IMR-90 (cell line): ENCODE results near the gene FAM124B. TPM values are rescaled to one million over a fixed set of nuclear protein-coding genes. Genes with fewer than 3 reads are reported as not detected.

Source experiments
- ATAC-seq: fragments of 200-7000 bp; cut with Tn5 transposase; 2 replicates; pipeline ENCODE4 v1.9.1; 2020; ENCODE audit warnings: low read depth, mild to moderate bottlenecking, moderate library complexity
- BruUV-seq: library from RNA; stranded (reverse); fragments of 400-500 nt; replicated peaks from 2 replicates; lab custom pipeline; 2021; lab: Mats Ljungman, UMichigan
- CTCF ChIA-PET: fragments of 300-600 bp; formaldehyde crosslinking; extraction: SDS; loops from one replicate; lab custom pipeline; 2021; ENCODE audit warnings: antibody characterized with exemption; lab: Yijun Ruan, JAX
- POLR2A ChIA-PET: fragments of 300-600 bp; sonication (Branson Sonifier 250); formaldehyde crosslinking; loops from one replicate; lab custom pipeline; 2022; ENCODE audit warnings: antibody characterized with exemption; ENCODE audit not compliant: unreplicated experiment; lab: Charles Lee
- DNase-seq: peaks from one replicate; pipeline ENCODE4 v3.0.0; 2013
- H2AFZ ChIP-seq: replicated peaks from 2 replicates; pipeline ENCODE3; 2013; ENCODE audit warnings: low read length, mild to moderate bottlenecking; ENCODE audit not compliant: poor library complexity
- H2AK5ac ChIP-seq: 2 replicates; pipeline ENCODE4 v1.6.1; 2013; ENCODE audit warnings: low read depth, low read length, inconsistent platforms
- H2AK9ac ChIP-seq: replicated peaks from 2 replicates; pipeline ENCODE3; 2013; ENCODE audit warnings: mild to moderate bottlenecking, low read depth, low read length, moderate library complexity; ENCODE audit not compliant: poor library complexity
- H2BK120ac ChIP-seq: 2 replicates; pipeline ENCODE4 v1.6.1; 2013; ENCODE audit warnings: low read depth, low read length, inconsistent platforms
- H2BK15ac ChIP-seq: 3 replicates; pipeline ENCODE4 v1.6.1; 2013; ENCODE audit warnings: low read depth, low read length, inconsistent platforms
- H2BK20ac ChIP-seq: 2 replicates; pipeline ENCODE4 v1.6.1; 2013; ENCODE audit warnings: low read depth, mild to moderate bottlenecking, inconsistent platforms, low read length, moderate library complexity
- H2BK5ac ChIP-seq: 2 replicates; pipeline ENCODE4 v1.6.1; 2013; ENCODE audit warnings: mild to moderate bottlenecking, low read depth, low read length, inconsistent platforms; ENCODE audit not compliant: poor library complexity, severe bottlenecking
- H3K14ac ChIP-seq: replicated peaks from 2 replicates; pipeline ENCODE4 v1.6.1; 2013; ENCODE audit warnings: low read depth, low read length, inconsistent platforms
- H3K18ac ChIP-seq: 2 replicates; pipeline ENCODE4 v1.6.1; 2013; ENCODE audit warnings: low read depth, low read length, control low read depth
- H3K23ac ChIP-seq: 2 replicates; pipeline ENCODE4 v1.6.1; 2013; ENCODE audit warnings: low read depth, low read length, inconsistent platforms
- H3K27ac ChIP-seq: 2 replicates; pipeline ENCODE4 v1.5.1; 2013; ENCODE audit warnings: mild to moderate bottlenecking, control low read depth, low read length; ENCODE audit not compliant: insufficient read depth
- H3K27me3 ChIP-seq: 2 replicates; pipeline ENCODE4 v1.6.1; 2013; ENCODE audit warnings: low read length; ENCODE audit not compliant: control insufficient read depth, insufficient read depth
- H3K36me3 ChIP-seq: 2 replicates; pipeline ENCODE4 v1.6.1; 2013; ENCODE audit warnings: low read length, mixed read lengths; ENCODE audit not compliant: control insufficient read depth, insufficient read depth
- H3K4ac ChIP-seq: 2 replicates; pipeline ENCODE4 v1.6.1; 2013; ENCODE audit warnings: low read depth, low read length, inconsistent platforms
- H3K4me1 ChIP-seq: 2 replicates; pipeline ENCODE4 v1.6.1; 2013; ENCODE audit warnings: low read length, mixed read lengths; ENCODE audit not compliant: control insufficient read depth, insufficient read depth
- H3K4me2 ChIP-seq: 2 replicates; pipeline ENCODE4 v1.6.1; 2013; ENCODE audit warnings: low read depth, mild to moderate bottlenecking, control low read depth, low read length, moderate library complexity
- H3K4me3 ChIP-seq: 2 replicates; pipeline ENCODE4 v1.5.1; 2013; ENCODE audit warnings: low read depth, mild to moderate bottlenecking, control low read depth, low read length, moderate library complexity; ENCODE audit not compliant: insufficient read depth
- H3K56ac ChIP-seq: 2 replicates; pipeline ENCODE4 v1.6.1; 2013; ENCODE audit warnings: low read length, inconsistent platforms; ENCODE audit not compliant: insufficient read depth; ENCODE audit errors: extremely low read depth
- H3K79me1 ChIP-seq, 2 experiments: 2 replicates each; pipeline ENCODE4 v1.6.1; 2013; ENCODE audit warnings: low read length in 2 of 2, inconsistent platforms in 1 of 2, low read depth in 1 of 2
- H3K9ac ChIP-seq: 2 replicates; pipeline ENCODE4 v1.6.1; 2013; ENCODE audit warnings: low read depth, low read length, control low read depth
- H3K9me1 ChIP-seq: 2 replicates; pipeline ENCODE4 v1.6.1; 2013; ENCODE audit warnings: low read length, inconsistent platforms; ENCODE audit not compliant: insufficient read depth
- H3K9me3 ChIP-seq: 2 replicates; pipeline ENCODE4 v1.6.1; 2013; ENCODE audit warnings: low read length; ENCODE audit not compliant: control insufficient read depth, insufficient read depth
- H4K20me1 ChIP-seq: 2 replicates; pipeline ENCODE4 v1.6.1; 2013; ENCODE audit warnings: low read length, inconsistent platforms; ENCODE audit not compliant: insufficient read depth
- H4K5ac ChIP-seq: 2 replicates; pipeline ENCODE4 v1.6.1; 2013; ENCODE audit warnings: mild to moderate bottlenecking, low read depth, low read length, control low read depth
- H4K8ac ChIP-seq, 2 experiments: 2 replicates each; pipeline ENCODE4 v1.6.1; 2013; ENCODE audit warnings: low read depth in 2 of 2, low read length in 2 of 2, control low read depth in 1 of 2, inconsistent platforms in 1 of 2
- H4K91ac ChIP-seq: 2 replicates; pipeline ENCODE4 v1.6.1; 2013; ENCODE audit warnings: low read depth, low read length, inconsistent platforms; ENCODE audit not compliant: insufficient read depth
- BHLHE40 ChIP-seq: fragments of 150-350 bp; IDR thresholded peaks from 2 replicates; pipeline ENCODE4 v1.6.1; 2016; ENCODE audit warnings: mild to moderate bottlenecking, low read depth, low read length
- CEBPB ChIP-seq: IDR thresholded peaks from 2 replicates; pipeline ENCODE4 v1.6.1; 2012; ENCODE audit warnings: low read depth, low read length, improper control_type of control experiment
- CHD1 ChIP-seq: IDR thresholded peaks from 2 replicates; pipeline ENCODE4 v1.6.1; 2012; ENCODE audit warnings: low read depth, low read length, improper control_type of control experiment
- FOS ChIP-seq: fragments of 150-350 bp; IDR thresholded peaks from 2 replicates; pipeline ENCODE4 v1.6.1; 2016; ENCODE audit warnings: low read depth, low read length
- MAFK ChIP-seq: IDR thresholded peaks from 2 replicates; pipeline ENCODE4 v1.6.1; 2012; ENCODE audit warnings: low read depth, low read length, improper control_type of control experiment
- MAZ ChIP-seq: IDR thresholded peaks from 2 replicates; pipeline ENCODE4 v1.6.1; 2012; ENCODE audit warnings: low read depth, mild to moderate bottlenecking, low read length, improper control_type of control experiment, moderate library complexity, borderline replicate concordance
- MXI1 ChIP-seq: IDR thresholded peaks from 2 replicates; pipeline ENCODE4 v1.6.1; 2012; ENCODE audit warnings: low read depth, mild to moderate bottlenecking, low read length, moderate library complexity, borderline replicate concordance
- NFE2L2 ChIP-seq: fragments of 150-350 bp; IDR thresholded peaks from 2 replicates; pipeline ENCODE4 v1.6.1; 2016; ENCODE audit warnings: low read depth, mild to moderate bottlenecking, low read length
- POLR2A ChIP-seq: IDR thresholded peaks from 2 replicates; pipeline ENCODE4 v1.6.1; 2012; ENCODE audit warnings: mild to moderate bottlenecking, low read depth, low read length
- RAD21 ChIP-seq: IDR thresholded peaks from 2 replicates; pipeline ENCODE4 v1.6.1; 2012; ENCODE audit warnings: low read length, improper control_type of control experiment
- RCOR1 ChIP-seq: IDR thresholded peaks from 2 replicates; pipeline ENCODE4 v1.6.1; 2012; ENCODE audit warnings: mild to moderate bottlenecking, low read length, improper control_type of control experiment; ENCODE audit not compliant: insufficient replicate concordance
- RFX5 ChIP-seq: IDR thresholded peaks from 2 replicates; pipeline ENCODE4 v1.8.0; 2012; ENCODE audit warnings: low read depth, mild to moderate bottlenecking, low read length, moderate library complexity
- SMC3 ChIP-seq: fragments of 150-350 bp; IDR thresholded peaks from 2 replicates; pipeline ENCODE4 v1.6.1; 2016; ENCODE audit warnings: low read depth, mild to moderate bottlenecking, antibody characterized with exemption, low read length, moderate library complexity
- WGBS, 2 experiments: methylation state at CpG; one replicate each; pipeline versions ENCODE4 v1.1.5 to v1.1.7; 2013; ENCODE audit warnings: missing lambda C conversion rate in 2 of 2; ENCODE audit not compliant: insufficient read length in 1 of 2; ENCODE audit errors: extremely low coverage in 2 of 2; 5-methylcytosine and 5-hydroxymethylcytosine counted together
- dilution Hi-C: fragments of 300-500 bp; cut with HindIII; formaldehyde crosslinking; loops from one replicate; pipeline ENCODE4 v1.14.3; 2018; ENCODE audit warnings: low sequenced_read_pairs; ENCODE audit not compliant: unreplicated experiment
- in situ Hi-C: fragments of 300-500 bp; cut with MboI; formaldehyde crosslinking; loops from 3 replicates; pipeline ENCODE4 v1.14.3; 2019; ENCODE audit warnings: low sequenced_read_pairs, inconsistent platforms, mixed read lengths
- intact Hi-C: fragments of 100-400 bp; cut with micrococcal nuclease; formaldehyde crosslinking; loops from 2 replicates; pipeline ENCODE4 v1.10.0; 2022
- polyA plus RNA-seq, 3 experiments: library from polyadenylated mRNA; depleted of rRNA; stranded (reverse); fragments of >200 nt; gene quantifications; 2 replicates each; pipeline ENCODE4 v1.2.3, GENCODE V29; 2012; ENCODE audit warnings: low replicate concordance in 1 of 3
- total RNA-seq: library from RNA; depleted of rRNA; stranded (reverse); fragments of >200 nt; gene quantifications from 2 replicates; pipeline ENCODE4 v1.2.3, GENCODE V29; 2012
- TF ChIP-seq, protein P1 (sequence below): fragments of 150-350 bp; IDR thresholded peaks from 2 replicates; pipeline ENCODE4 v1.6.1; 2017; ENCODE audit warnings: mild to moderate bottlenecking, antibody characterized with exemption, low read length, low read depth
- TF ChIP-seq, protein P2 (sequence below): fragments of 150-350 bp; IDR thresholded peaks from 2 replicates; pipeline ENCODE4 v1.6.1; 2016; ENCODE audit warnings: low read depth, mild to moderate bottlenecking, low read length, moderate library complexity, borderline replicate concordance
- TF ChIP-seq, protein P3 (sequence below): conservative IDR thresholded peaks from 2 replicates; pipeline ENCODE4 v1.5.1; 2012; ENCODE audit warnings: mild to moderate bottlenecking, low read depth, low read length, improper control_type of control experiment

Gene FAM124B
- total and polyA plus RNA-seq, 2 of the 4 experiments (the other 2 are of a cell fraction): not detected

DNA sequence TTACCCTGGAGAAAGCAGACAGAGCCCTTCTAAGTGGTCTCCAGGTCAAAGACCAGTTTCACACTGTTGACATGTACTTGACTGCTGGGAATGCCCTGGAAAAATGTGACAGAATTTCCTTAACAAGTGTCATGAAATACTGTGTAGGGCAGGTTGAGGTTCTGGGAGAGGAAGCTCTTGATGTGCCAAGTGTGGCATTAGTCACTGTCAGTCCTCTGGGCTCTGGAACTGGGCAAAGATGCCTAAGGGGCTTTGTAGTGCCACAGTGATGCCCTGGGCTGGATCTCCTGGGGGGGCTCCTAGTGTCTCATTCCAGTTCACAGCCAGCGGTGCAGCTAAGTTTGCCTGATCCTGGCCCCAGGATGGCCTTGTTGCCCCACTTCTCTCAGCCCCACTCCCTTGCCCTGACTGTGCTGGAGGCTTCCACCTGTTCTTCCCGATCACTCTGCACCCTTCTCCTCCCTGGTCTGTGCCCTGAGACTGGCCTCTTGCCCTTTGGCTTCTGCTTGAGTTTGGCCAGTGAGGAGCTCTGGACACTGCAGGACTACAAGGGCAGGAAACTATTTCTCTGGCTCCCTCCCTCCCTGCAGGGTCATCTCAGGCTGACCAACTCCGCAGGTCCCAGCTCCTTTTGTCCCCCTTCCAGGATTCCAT is 27.0 kb upstream of the FAM124B start:
- POLR2A ChIA-PET: no interaction called here
- dilution Hi-C loops: no loop called here
- Histone ChIP-seq H3K36me3 (no peaks in the 10 kb centered on the region), H3K14ac (no peak overlapping the region), H2AK9ac (no peak overlapping the region), H3K9ac (no peak overlapping the region), H4K8ac (no peak overlapping the region), H4K5ac (no peak overlapping the region), H2BK120ac (no peak overlapping the region), H2BK15ac (no peak overlapping the region), H2BK20ac (no peak overlapping the region), H3K56ac (no peak overlapping the region), H2AK5ac (no peak overlapping the region), H2AFZ (no peak overlapping the region), H3K9me1 (no peaks in the 10 kb centered on the region), H4K91ac (no peak overlapping the region), H3K27ac (no peak overlapping the region), H3K4me1 (0 out of 2 replicates have a peak, but pooled peaks cover 2% of the 10 kb centered on the region), H2BK5ac (no peak overlapping the region), H3K9me3 (no peaks in the 10 kb centered on the region), H3K79me1 (no peaks in the 10 kb centered on the region), H3K23ac (no peak overlapping the region), H3K4ac (no peak overlapping the region), H3K18ac (no peak overlapping the region), H4K20me1 (no peaks in the 10 kb centered on the region), H3K4me2 (no peak overlapping the region), H3K4me3 (no peak overlapping the region), H3K27me3 (peaks cover 5% of the 10 kb centered on the region)
- no peak for ATAC-seq
- TF ChIP-seq NFE2L2 (no peak), BHLHE40 (no peak), RAD21 (no peak), RFX5 (no peak), CEBPB (no peak), RCOR1 (no peak), MXI1 (no peak), MAFK (no peak), SMC3 (no peak), CHD1 (no peak), MAZ (no peak), POLR2A (no peak), FOS (no peak)
- TF ChIP-seq, protein P1, sequence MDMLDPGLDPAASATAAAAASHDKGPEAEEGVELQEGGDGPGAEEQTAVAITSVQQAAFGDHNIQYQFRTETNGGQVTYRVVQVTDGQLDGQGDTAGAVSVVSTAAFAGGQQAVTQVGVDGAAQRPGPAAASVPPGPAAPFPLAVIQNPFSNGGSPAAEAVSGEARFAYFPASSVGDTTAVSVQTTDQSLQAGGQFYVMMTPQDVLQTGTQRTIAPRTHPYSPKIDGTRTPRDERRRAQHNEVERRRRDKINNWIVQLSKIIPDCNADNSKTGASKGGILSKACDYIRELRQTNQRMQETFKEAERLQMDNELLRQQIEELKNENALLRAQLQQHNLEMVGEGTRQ: no peak
- TF ChIP-seq, protein P2, sequence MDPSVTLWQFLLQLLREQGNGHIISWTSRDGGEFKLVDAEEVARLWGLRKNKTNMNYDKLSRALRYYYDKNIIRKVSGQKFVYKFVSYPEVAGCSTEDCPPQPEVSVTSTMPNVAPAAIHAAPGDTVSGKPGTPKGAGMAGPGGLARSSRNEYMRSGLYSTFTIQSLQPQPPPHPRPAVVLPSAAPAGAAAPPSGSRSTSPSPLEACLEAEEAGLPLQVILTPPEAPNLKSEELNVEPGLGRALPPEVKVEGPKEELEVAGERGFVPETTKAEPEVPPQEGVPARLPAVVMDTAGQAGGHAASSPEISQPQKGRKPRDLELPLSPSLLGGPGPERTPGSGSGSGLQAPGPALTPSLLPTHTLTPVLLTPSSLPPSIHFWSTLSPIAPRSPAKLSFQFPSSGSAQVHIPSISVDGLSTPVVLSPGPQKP: no peak
- TF ChIP-seq, protein P3, sequence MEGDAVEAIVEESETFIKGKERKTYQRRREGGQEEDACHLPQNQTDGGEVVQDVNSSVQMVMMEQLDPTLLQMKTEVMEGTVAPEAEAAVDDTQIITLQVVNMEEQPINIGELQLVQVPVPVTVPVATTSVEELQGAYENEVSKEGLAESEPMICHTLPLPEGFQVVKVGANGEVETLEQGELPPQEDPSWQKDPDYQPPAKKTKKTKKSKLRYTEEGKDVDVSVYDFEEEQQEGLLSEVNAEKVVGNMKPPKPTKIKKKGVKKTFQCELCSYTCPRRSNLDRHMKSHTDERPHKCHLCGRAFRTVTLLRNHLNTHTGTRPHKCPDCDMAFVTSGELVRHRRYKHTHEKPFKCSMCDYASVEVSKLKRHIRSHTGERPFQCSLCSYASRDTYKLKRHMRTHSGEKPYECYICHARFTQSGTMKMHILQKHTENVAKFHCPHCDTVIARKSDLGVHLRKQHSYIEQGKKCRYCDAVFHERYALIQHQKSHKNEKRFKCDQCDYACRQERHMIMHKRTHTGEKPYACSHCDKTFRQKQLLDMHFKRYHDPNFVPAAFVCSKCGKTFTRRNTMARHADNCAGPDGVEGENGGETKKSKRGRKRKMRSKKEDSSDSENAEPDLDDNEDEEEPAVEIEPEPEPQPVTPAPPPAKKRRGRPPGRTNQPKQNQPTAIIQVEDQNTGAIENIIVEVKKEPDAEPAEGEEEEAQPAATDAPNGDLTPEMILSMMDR: no peak
- BruUV-seq: no TSS peak
- CTCF ChIA-PET: no interaction called here
- intact Hi-C loops: no loop called here
- 90% methylated on average over 1 of the region's 3 CpGs; no CpG with 5 or more reads in 1 of the 2 experiments for WGBS, 2 experiments
- DNase-seq: no peak
- in situ Hi-C loops: no loop called here
